Esophagus squamous epithelium (tissue), 4 donors: ENCODE results near the gene SLC11A1.

Source experiments
- CTCF ChIP-seq, 6 experiments: fragments of 450-650 bp in 4 of 6; fragments of 200-600 bp in 2 of 6; sonication (generic) in 2 of 6; IDR thresholded peaks; one replicate each; pipeline ENCODE4 v1.5.1; 2016 to 2019; ENCODE audit warnings: antibody characterized with exemption in 6 of 6, mild to moderate bottlenecking in 4 of 6, moderate library complexity in 4 of 6
- POLR2A ChIP-seq, 4 donors: fragments of 450-650 bp; IDR thresholded peaks; one replicate each; pipeline ENCODE4 v1.6.1; 2017; ENCODE audit warnings: antibody characterized with exemption in 4 of 4, mild to moderate bottlenecking in 4 of 4, moderate library complexity in 3 of 4

- TF ChIP-seq CTCF (IDR thresholded peaks at IDR 0.05) (no peak), POLR2A (IDR thresholded peaks at IDR 0.05) (no peak)
Measured at GRCh38 chr2:218444692-218445357, 62.8 kb downstream of the SLC11A1 start.
